Stimulated activated effector memory CD8-positive, alpha-beta T cell treated with anti-CD3 and anti-CD28 coated beads, Interleukin-12 subunit alpha, Interleukin-12 subunit beta, amount 100 ng/mL, for 72 hours (primary cell): Measurements from ENCODE around the gene VAMP5.
A peak's percentile ranks its signal among the peaks of the same experiment; 100 is the strongest.
"Not testable (repeated sequence)": the region's sequence is repeated elsewhere in the genome, so short reads cannot be mapped to it uniquely, and the experiment has no call there.

Experiments used
- ATAC-seq: fragments of 150-1000 bp; cut with Tn5 transposase; 2 replicates; pipeline ENCODE4 v1.10.0; 2021
- DNase-seq, 2 donors: peaks; one replicate each; pipeline ENCODE4 v3.0.0; 2021 to 2022; ENCODE audit warnings: low spot score in 2 of 2
- H3K27ac Mint-ChIP-seq: one replicate; pipeline ENCODE4 v1.8.0; 2022; ENCODE audit warnings: mild to moderate bottlenecking, mixed read lengths
- H3K36me3 Mint-ChIP-seq: one replicate; pipeline ENCODE4 v1.8.0; 2022; ENCODE audit warnings: mild to moderate bottlenecking, mixed read lengths
- H3K4me1 Mint-ChIP-seq: one replicate; pipeline ENCODE4 v1.8.0; 2022; ENCODE audit warnings: mixed read lengths
- H3K4me3 Mint-ChIP-seq: one replicate; pipeline ENCODE4 v1.8.0; 2022; ENCODE audit warnings: mild to moderate bottlenecking, mixed read lengths
- H3K9me3 Mint-ChIP-seq: one replicate; pipeline ENCODE4 v1.8.0; 2022; ENCODE audit warnings: mixed read lengths

Gene VAMP5

GRCh38 chr2:85615413-85615728, 31.1 kb downstream of the VAMP5 start:
- Mint-ChIP-seq H3K4me3 (peak overlapping the region; percentile 85), H3K4me1 (peaks cover 13% of the 10 kb centered on the region), H3K36me3 (peaks cover 43% of the 10 kb centered on the region), H3K9me3 (no peaks in the 10 kb centered on the region), H3K27ac (peak overlapping the region; percentile 93)
- ATAC-seq: no peak
- no peak for DNase-seq

GRCh38 chr2:85617723-85618122, 33.5 kb downstream of the VAMP5 start:
- peak overlapping the region; percentile 85 for H3K4me3 Mint-ChIP-seq
- H3K27ac Mint-ChIP-seq, DNase-seq, ATAC-seq, H3K9me3 Mint-ChIP-seq: not testable (repeated sequence)
- H3K4me1 Mint-ChIP-seq: peaks cover 15% of the 10 kb centered on the region
- peaks cover 63% of the 10 kb centered on the region for H3K36me3 Mint-ChIP-seq

GRCh38 chr2:85619617-85620016, 35.4 kb downstream of the VAMP5 start:
- ATAC-seq (no peak), DNase-seq (no peak)
- no peaks in the 10 kb centered on the region for H3K9me3 Mint-ChIP-seq
- peaks cover 82% of the 10 kb centered on the region for H3K36me3 Mint-ChIP-seq
- no peak overlapping the region for H3K4me3 Mint-ChIP-seq
- peaks cover 18% of the 10 kb centered on the region for H3K4me1 Mint-ChIP-seq
- no peak overlapping the region for H3K27ac Mint-ChIP-seq

- H3K4me1 Mint-ChIP-seq: peaks cover 18% of the 10 kb centered on the region
- H3K36me3 Mint-ChIP-seq: peaks cover 93% of the 10 kb centered on the region
- no peak for DNase-seq
- no peaks in the 10 kb centered on the region for H3K9me3 Mint-ChIP-seq
- no peak overlapping the region for H3K27ac Mint-ChIP-seq
- ATAC-seq: no peak
- no peak overlapping the region for H3K4me3 Mint-ChIP-seq
Observed at GRCh38 chr2:85621338-85621737, 37.1 kb downstream of the VAMP5 start.

GRCh38 chr2:85623991-85624390, 39.8 kb downstream of the VAMP5 start:
- ATAC-seq (no peak), DNase-seq (no peak)
- Mint-ChIP-seq H3K4me3 (no peak overlapping the region), H3K27ac (peak overlapping the region; percentile 43), H3K9me3 (no peaks in the 10 kb centered on the region), H3K36me3 (peaks cover 100% of the 10 kb centered on the region), H3K4me1 (peaks cover 13% of the 10 kb centered on the region)

GRCh38 chr2:85628658-85629057, 44.4 kb downstream of the VAMP5 start:
- H3K36me3 Mint-ChIP-seq: peaks cover 100% of the 10 kb centered on the region
- H3K9me3 Mint-ChIP-seq: no peaks in the 10 kb centered on the region
- peak overlapping the region; percentile 89 for H3K27ac Mint-ChIP-seq
- DNase-seq (no peak), ATAC-seq (peak; percentile 98)
- H3K4me1 Mint-ChIP-seq: peaks cover 7% of the 10 kb centered on the region
- peak overlapping the region; percentile 30 for H3K4me3 Mint-ChIP-seq

- Mint-ChIP-seq H3K9me3 (no peaks in the 10 kb centered on the region), H3K36me3 (peaks cover 100% of the 10 kb centered on the region), H3K27ac (no peak overlapping the region), H3K4me3 (no peak overlapping the region), H3K4me1 (peaks cover 15% of the 10 kb centered on the region)
- DNase-seq (no peak), ATAC-seq (no peak)
Observed at GRCh38 chr2:85631316-85631715, 47.1 kb downstream of the VAMP5 start.

GRCh38 chr2:85635011-85635410, 50.8 kb downstream of the VAMP5 start:
- peak overlapping the region; percentile 52 for H3K27ac Mint-ChIP-seq
- no peak overlapping the region for H3K4me3 Mint-ChIP-seq
- H3K4me1 Mint-ChIP-seq: peaks cover 18% of the 10 kb centered on the region
- DNase-seq: no peak
- ATAC-seq: no peak
- H3K36me3 Mint-ChIP-seq: peaks cover 100% of the 10 kb centered on the region
- no peaks in the 10 kb centered on the region for H3K9me3 Mint-ChIP-seq

GRCh38 chr2:85635636-85636035, 51.4 kb downstream of the VAMP5 start:
- no peak for DNase-seq
- H3K4me1 Mint-ChIP-seq: peaks cover 18% of the 10 kb centered on the region
- no peaks in the 10 kb centered on the region for H3K9me3 Mint-ChIP-seq
- H3K36me3 Mint-ChIP-seq: peaks cover 100% of the 10 kb centered on the region
- peak overlapping the region; percentile 52 for H3K27ac Mint-ChIP-seq
- ATAC-seq: no peak
- no peak overlapping the region for H3K4me3 Mint-ChIP-seq

GRCh38 chr2:85642725-85643124, 58.5 kb downstream of the VAMP5 start:
- H3K4me3 Mint-ChIP-seq: no peak overlapping the region
- H3K36me3 Mint-ChIP-seq: peaks cover 100% of the 10 kb centered on the region
- ATAC-seq: peak; percentile 95
- DNase-seq: no peak
- H3K4me1 Mint-ChIP-seq: peaks cover 6% of the 10 kb centered on the region
- H3K9me3 Mint-ChIP-seq: no peaks in the 10 kb centered on the region
- peak overlapping the region; percentile 66 for H3K27ac Mint-ChIP-seq
